Upper lobe of left lung (tissue), 6 donors: ENCODE results near the gene PLEKHG3. TPM values are rescaled to one million over a fixed set of nuclear protein-coding genes. Genes with fewer than 3 reads are reported as not detected.
A peak's percentile ranks its signal among the peaks of the same experiment; 100 is the strongest.

Experiments
- ATAC-seq, 2 donors: fragments of 200-7000 bp; cut with Tn5 transposase; one replicate each; pipeline ENCODE4 v1.9.1; 2022; ENCODE audit warnings: mild to moderate bottlenecking in 2 of 2, moderate library complexity in 2 of 2; ENCODE audit not compliant: low FRiP score in 2 of 2
- DNase-seq, 2 donors: peaks; one replicate each; pipeline ENCODE4 v3.0.0-alpha.2; 2019 to 2020
- H3K27ac ChIP-seq, 4 donors: fragments of 200-600 bp; sonication (generic); one replicate each; pipeline ENCODE4 v1.5.1; 2016 to 2019
- H3K27me3 ChIP-seq, 4 donors: fragments of 200-600 bp; sonication (generic); one replicate each; pipeline ENCODE4 v1.5.1; 2017 to 2019
- H3K36me3 ChIP-seq, 4 donors: fragments of 200-600 bp; sonication (generic); one replicate each; pipeline ENCODE4 v1.5.1; 2016 to 2019
- H3K4me1 ChIP-seq, 4 donors: fragments of 200-600 bp; sonication (generic); one replicate each; pipeline ENCODE4 v1.5.1; 2018 to 2019
- H3K4me3 ChIP-seq, 4 donors: fragments of 200-600 bp; sonication (generic); one replicate each; pipeline ENCODE4 v1.5.1; 2017 to 2019; ENCODE audit warnings: mild to moderate bottlenecking in 2 of 4, moderate library complexity in 1 of 4
- H3K9me3 ChIP-seq, 4 donors: fragments of 200-600 bp; sonication (generic); one replicate each; pipeline ENCODE4 v1.5.1; 2018 to 2019
- CTCF ChIP-seq, 6 experiments: fragments of 450-650 bp in 4 of 6; fragments of 200-600 bp in 2 of 6; sonication (generic) in 2 of 6; IDR thresholded peaks; one replicate each; pipeline ENCODE4 v1.5.1; 2016 to 2019; ENCODE audit warnings: antibody characterized with exemption in 6 of 6
- EP300 ChIP-seq, 4 donors: sonication (generic); formaldehyde crosslinking; IDR thresholded peaks; one replicate each; pipeline ENCODE4 v1.5.1; 2017; ENCODE audit warnings: antibody characterized with exemption in 4 of 4, control low read depth in 2 of 4
- POLR2A ChIP-seq, 4 donors: fragments of 450-650 bp; IDR thresholded peaks; one replicate each; pipeline ENCODE4 v1.5.1; 2016 to 2017; ENCODE audit warnings: antibody characterized with exemption in 4 of 4, mild to moderate bottlenecking in 2 of 4
- POLR2AphosphoS5 ChIP-seq, 2 donors: sonication (generic); formaldehyde crosslinking; IDR thresholded peaks; one replicate each; pipeline ENCODE4 v1.5.1; 2017; ENCODE audit warnings: antibody characterized with exemption in 2 of 2
- WGBS, 2 donors: methylation state at CpG; one replicate each; pipeline ENCODE4 v1.1.5; 2017 to 2018; 5-methylcytosine and 5-hydroxymethylcytosine counted together
- total RNA-seq, 6 donors: library from RNA; depleted of rRNA in 4 of 6; stranded (reverse); fragments of >200 nt in 4 of 6; gene quantifications; one replicate each; pipeline versions ENCODE4 v1.1.0 to v1.2.1, GENCODE V29; 2016 to 2021
- donor health status: DM: no; HTN: no; CAD: no; lungs with moderate emphysema.
- donor health status: DM: no; HTN: yes; CAD: no; lungs with severe emphysema.

Gene PLEKHG3
- total RNA-seq, 6 donors from 2014 or later: 12.8 to 49.2 (median 34.8) TPM

- Histone ChIP-seq H3K27ac (no peak overlapping the region), H3K4me3 (no peak overlapping the region), H3K36me3 (peaks cover 0 to 6% (median 2%) of the 10 kb centered on the region in 4 donors), H3K4me1 (peaks cover 0 to 15% (median 3%) of the 10 kb centered on the region in 4 donors), H3K27me3 (no peaks in the 10 kb centered on the region), H3K9me3 (no peaks in the 10 kb centered on the region)
- 86 to 90% methylated on average over 6 of the region's 6 CpGs for WGBS, 2 donors
- TF ChIP-seq EP300 (IDR thresholded peaks at IDR 0.05): no peak
- no peak for TF ChIP-seq POLR2AphosphoS5 (IDR thresholded peaks at IDR 0.05)
- TF ChIP-seq CTCF (IDR thresholded peaks at IDR 0.05): no peak
- no peak for TF ChIP-seq POLR2A (IDR thresholded peaks at IDR 0.05)
- no peak for DNase-seq
- ATAC-seq: peak in 1 of 2 donors; percentile 4
These were observed 44.3 kb downstream of the PLEKHG3 start for GRCh38 chr14:64748521-64748920.

DNA sequence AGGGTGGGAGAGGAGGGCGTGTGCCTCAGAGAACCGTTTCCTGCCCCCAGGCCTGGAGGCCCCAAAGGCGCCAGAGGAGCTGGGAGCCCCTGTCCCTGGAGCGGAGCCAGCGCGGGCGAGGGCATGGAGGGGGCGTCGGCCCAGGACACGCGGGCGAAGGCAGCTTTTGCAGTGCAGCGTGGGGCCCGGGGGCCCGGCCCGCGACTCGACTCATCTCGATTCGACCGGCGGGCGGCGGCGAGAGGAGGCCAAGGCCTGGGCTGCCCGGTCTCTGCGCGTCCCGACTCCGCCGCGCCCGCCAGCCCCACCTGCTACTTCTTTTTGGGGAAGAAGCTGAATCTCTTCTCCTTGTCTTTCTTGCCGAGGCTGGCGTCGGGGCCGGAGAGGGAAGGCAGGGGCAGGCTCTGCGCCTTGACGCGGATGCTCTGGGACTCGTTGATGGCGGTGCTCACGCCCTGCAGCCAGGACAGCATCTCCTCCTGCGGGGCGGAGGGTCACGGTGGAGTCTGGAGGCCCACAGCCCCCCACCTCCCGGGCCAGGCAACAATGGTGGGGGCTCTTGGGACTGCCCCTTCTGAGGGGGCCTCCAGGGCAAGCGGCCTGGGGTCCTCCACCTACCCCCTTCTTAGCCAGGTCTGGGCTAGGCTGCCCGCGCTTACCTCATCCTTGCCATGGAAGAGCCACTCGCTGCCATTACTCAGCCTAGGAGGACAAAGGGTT lies 44.9 kb downstream of the PLEKHG3 start:
- no peak overlapping the region for H3K4me3 ChIP-seq
- TF ChIP-seq POLR2AphosphoS5 (IDR thresholded peaks at IDR 0.05) (no peak), EP300 (IDR thresholded peaks at IDR 0.05) (no peak)
- WGBS, 2 donors: 95 to 96% methylated on average over 16 to 45 of the region's 51 CpGs
- no peak overlapping the region for H3K27ac ChIP-seq
- no peaks in the 10 kb centered on the region for H3K9me3 ChIP-seq
- H3K36me3 ChIP-seq: peaks cover 0 to 3% (median 0%) of the 10 kb centered on the region in 4 donors
- DNase-seq (peak in 1 of 2 donors; percentile 85), ATAC-seq (no peak)
- peaks cover 0 to 15% (median 3%) of the 10 kb centered on the region in 4 donors for H3K4me1 ChIP-seq
- H3K27me3 ChIP-seq: no peaks in the 10 kb centered on the region

DNA sequence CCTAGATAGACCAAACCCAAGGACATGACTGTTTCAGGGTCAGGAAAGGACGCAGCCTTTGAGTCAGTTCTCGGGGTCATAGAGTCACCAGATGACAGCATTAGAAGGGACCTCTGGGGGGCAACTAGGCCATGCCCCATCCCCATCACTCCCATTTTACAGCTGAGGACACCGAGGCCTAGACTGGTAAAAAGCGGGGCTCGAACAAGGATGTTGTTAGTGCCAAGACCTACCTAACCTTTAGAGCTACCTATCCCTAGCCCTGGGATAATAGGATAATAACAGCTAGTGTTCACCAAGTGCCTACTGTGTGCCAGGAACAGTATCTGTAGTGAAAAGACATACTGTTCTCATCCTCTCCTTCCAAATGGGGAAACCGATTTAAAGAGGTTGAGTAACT lies 48.7 kb downstream of the PLEKHG3 start:
- no peak for DNase-seq
- Histone ChIP-seq H3K9me3 (no peaks in the 10 kb centered on the region), H3K4me3 (no peak overlapping the region), H3K4me1 (peaks cover 0 to 7% (median 4%) of the 10 kb centered on the region in 4 donors), H3K36me3 (no peaks in the 10 kb centered on the region), H3K27ac (no peak overlapping the region), H3K27me3 (no peaks in the 10 kb centered on the region)
- TF ChIP-seq CTCF (IDR thresholded peaks at IDR 0.05): no peak
- no peak for TF ChIP-seq POLR2A (IDR thresholded peaks at IDR 0.05)
- no peak for TF ChIP-seq POLR2AphosphoS5 (IDR thresholded peaks at IDR 0.05)
- TF ChIP-seq EP300 (IDR thresholded peaks at IDR 0.05): no peak
- ATAC-seq: no peak
- WGBS, 2 donors: 91 to 92% methylated on average over 6 of the region's 6 CpGs

DNA sequence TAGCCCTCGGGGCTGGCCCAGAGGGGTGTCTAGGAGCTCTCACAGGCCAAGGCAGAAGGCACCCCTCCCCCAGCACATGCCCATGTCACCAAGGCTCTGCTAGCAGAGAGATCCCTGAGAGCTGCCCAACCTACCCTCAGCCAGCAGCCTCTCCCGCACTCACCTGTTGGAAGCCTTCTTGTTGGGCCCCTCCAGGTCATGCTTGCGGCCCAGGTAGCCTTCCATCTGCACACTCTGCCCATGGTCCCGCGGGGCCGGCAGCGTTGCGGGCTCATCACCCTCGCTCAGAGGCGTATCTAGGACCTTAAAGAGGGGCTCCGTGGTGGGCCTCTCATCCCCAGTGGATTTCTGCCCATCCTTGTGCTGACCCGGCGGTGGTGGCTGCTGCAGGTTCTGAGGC lies 49.1 kb downstream of the PLEKHG3 start:
- Histone ChIP-seq H3K4me3 (no peak overlapping the region), H3K36me3 (no peaks in the 10 kb centered on the region), H3K27ac (no peak overlapping the region), H3K27me3 (no peaks in the 10 kb centered on the region), H3K4me1 (peaks cover 3 to 11% (median 9%) of the 10 kb centered on the region in 4 donors), H3K9me3 (no peaks in the 10 kb centered on the region)
- TF ChIP-seq CTCF (IDR thresholded peaks at IDR 0.05) (no peak), POLR2AphosphoS5 (IDR thresholded peaks at IDR 0.05) (no peak), POLR2A (IDR thresholded peaks at IDR 0.05) (no peak), EP300 (IDR thresholded peaks at IDR 0.05) (no peak)
- no peak for ATAC-seq
- DNase-seq: peak in 1 of 2 donors; percentile 59
- 95% methylated on average over 13 of the region's 13 CpGs; no CpG with 5 or more reads in 1 of the 2 donors for whole genome bisulfite sequencing, 2 donors

- H3K36me3 ChIP-seq: no peaks in the 10 kb centered on the region
- no peak overlapping the region for H3K4me3 ChIP-seq
- no peak for TF ChIP-seq EP300 (IDR thresholded peaks at IDR 0.05)
- no peak for TF ChIP-seq POLR2AphosphoS5 (IDR thresholded peaks at IDR 0.05)
- no peak for TF ChIP-seq POLR2A (IDR thresholded peaks at IDR 0.05)
- TF ChIP-seq CTCF (IDR thresholded peaks at IDR 0.05): no peak
- H3K9me3 ChIP-seq: no peaks in the 10 kb centered on the region
- ATAC-seq (no peak), DNase-seq (no peak)
- no peak overlapping the region for H3K27ac ChIP-seq
- H3K4me1 ChIP-seq: peaks cover 7 to 16% (median 14%) of the 10 kb centered on the region in 4 donors
- H3K27me3 ChIP-seq: no peaks in the 10 kb centered on the region
- WGBS, 2 donors: 90 to 95% methylated on average over 4 of the region's 4 CpGs
These were observed 49.8 kb downstream of the PLEKHG3 start for GRCh38 chr14:64753999-64754398.
